ENCODE results near the gene SCAF4.

- TF ChIP-seq CTCF (IDR thresholded peaks at IDR 0.05) (no peak), POLR2AphosphoS5 (IDR thresholded peaks at IDR 0.05) (no peak)
These were observed 956 bp upstream of the SCAF4 start for GRCh38 chr21:31732597-31733550.

All from prostate gland (tissue), 2 donors.